ENCODE data around the gene MEOX2. TPM values are rescaled to one million over a fixed set of nuclear protein-coding genes. Genes with fewer than 3 reads are reported as not detected.

MEOX2 gene
- total RNA-seq, 6 experiments from 2014 or later, result not detected

DNA sequence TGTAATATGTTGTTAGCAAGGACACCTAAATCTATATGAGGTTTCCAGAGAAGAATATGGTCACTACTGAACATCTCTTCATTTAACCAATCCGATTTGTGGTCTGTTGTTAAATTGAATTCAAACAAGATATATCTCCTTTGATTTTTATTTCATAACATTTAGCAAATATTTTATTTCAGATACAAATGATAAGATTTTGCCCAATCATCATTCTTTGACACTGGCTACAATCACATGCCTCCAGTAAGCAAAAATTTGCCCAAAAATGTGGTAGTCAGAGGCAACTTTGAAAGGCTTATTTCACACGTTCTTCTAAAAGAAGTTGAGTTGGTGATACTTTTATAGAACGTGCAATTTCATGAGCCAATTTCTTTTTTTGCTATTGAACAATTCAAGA is 79.9 kb downstream of the MEOX2 start:
- no peak overlapping the region for H3K4me3 Mint-ChIP-seq
- H3K9me3 Mint-ChIP-seq, result no peaks in the 10 kb centered on the region
- no peak overlapping the region for H3K27ac Mint-ChIP-seq
- no peaks in the 10 kb centered on the region for H3K36me3 Mint-ChIP-seq (ENCODE audit: low read depth)
- no peaks in the 10 kb centered on the region for H3K27me3 Mint-ChIP-seq (ENCODE audit: insufficient read depth)
- no peak for DNase-seq
- no peaks in the 10 kb centered on the region for H3K4me1 Mint-ChIP-seq (ENCODE audit: low read depth)
- TF ChIP-seq, protein P1, sequence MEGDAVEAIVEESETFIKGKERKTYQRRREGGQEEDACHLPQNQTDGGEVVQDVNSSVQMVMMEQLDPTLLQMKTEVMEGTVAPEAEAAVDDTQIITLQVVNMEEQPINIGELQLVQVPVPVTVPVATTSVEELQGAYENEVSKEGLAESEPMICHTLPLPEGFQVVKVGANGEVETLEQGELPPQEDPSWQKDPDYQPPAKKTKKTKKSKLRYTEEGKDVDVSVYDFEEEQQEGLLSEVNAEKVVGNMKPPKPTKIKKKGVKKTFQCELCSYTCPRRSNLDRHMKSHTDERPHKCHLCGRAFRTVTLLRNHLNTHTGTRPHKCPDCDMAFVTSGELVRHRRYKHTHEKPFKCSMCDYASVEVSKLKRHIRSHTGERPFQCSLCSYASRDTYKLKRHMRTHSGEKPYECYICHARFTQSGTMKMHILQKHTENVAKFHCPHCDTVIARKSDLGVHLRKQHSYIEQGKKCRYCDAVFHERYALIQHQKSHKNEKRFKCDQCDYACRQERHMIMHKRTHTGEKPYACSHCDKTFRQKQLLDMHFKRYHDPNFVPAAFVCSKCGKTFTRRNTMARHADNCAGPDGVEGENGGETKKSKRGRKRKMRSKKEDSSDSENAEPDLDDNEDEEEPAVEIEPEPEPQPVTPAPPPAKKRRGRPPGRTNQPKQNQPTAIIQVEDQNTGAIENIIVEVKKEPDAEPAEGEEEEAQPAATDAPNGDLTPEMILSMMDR (IDR thresholded peaks at IDR 0.05), result no peak

- Mint-ChIP-seq H3K36me3 (ENCODE audit: low read depth) (no peaks in the 10 kb centered on the region), H3K9me3 (0 out of 2 replicates have a peak, but pooled peaks cover 3% of the 10 kb centered on the region), H3K4me3 (no peak overlapping the region), H3K27me3 (ENCODE audit: insufficient read depth) (no peaks in the 10 kb centered on the region), H3K4me1 (ENCODE audit: low read depth) (no peaks in the 10 kb centered on the region), H3K27ac (no peak overlapping the region)
- DNase-seq, result no peak
- TF ChIP-seq, protein P1 (IDR thresholded peaks at IDR 0.05), result no peak
These were observed 82.3 kb downstream of the MEOX2 start for GRCh38 chr7:15604166-15604565.

- H3K9me3 Mint-ChIP-seq, result 0 out of 2 replicates have a peak, but pooled peaks cover 3% of the 10 kb centered on the region
- H3K27me3 Mint-ChIP-seq (ENCODE audit: insufficient read depth), result no peaks in the 10 kb centered on the region
- no peak overlapping the region for H3K4me3 Mint-ChIP-seq
- no peak overlapping the region for H3K27ac Mint-ChIP-seq
- TF ChIP-seq, protein P1 (IDR thresholded peaks at IDR 0.05), result no peak
- H3K4me1 Mint-ChIP-seq (ENCODE audit: low read depth), result no peaks in the 10 kb centered on the region
- DNase-seq, result no peak
- no peaks in the 10 kb centered on the region for H3K36me3 Mint-ChIP-seq (ENCODE audit: low read depth)
These were observed 83.4 kb downstream of the MEOX2 start for GRCh38 chr7:15603124-15603523.

- Mint-ChIP-seq H3K27me3 (ENCODE audit: insufficient read depth) (no peaks in the 10 kb centered on the region), H3K27ac (no peak overlapping the region), H3K4me3 (no peak overlapping the region), H3K36me3 (ENCODE audit: low read depth) (no peaks in the 10 kb centered on the region), H3K4me1 (ENCODE audit: low read depth) (no peaks in the 10 kb centered on the region), H3K9me3 (0 out of 2 replicates have a peak, but pooled peaks cover 3% of the 10 kb centered on the region)
- no peak for DNase-seq
- TF ChIP-seq, protein P1 (IDR thresholded peaks at IDR 0.05), result no peak
These were observed 84.2 kb downstream of the MEOX2 start for GRCh38 chr7:15602236-15602635.

GRCh38 chr7:15601175-15601574 is 85.3 kb downstream of the MEOX2 start:
- Mint-ChIP-seq H3K9me3 (0 out of 2 replicates have a peak, but pooled peaks cover 3% of the 10 kb centered on the region), H3K4me3 (no peak overlapping the region), H3K36me3 (ENCODE audit: low read depth) (no peaks in the 10 kb centered on the region), H3K27me3 (ENCODE audit: insufficient read depth) (no peaks in the 10 kb centered on the region), H3K27ac (no peak overlapping the region), H3K4me1 (ENCODE audit: low read depth) (no peaks in the 10 kb centered on the region)
- DNase-seq, result no peak
- TF ChIP-seq, protein P1 (IDR thresholded peaks at IDR 0.05), result no peak

DNA sequence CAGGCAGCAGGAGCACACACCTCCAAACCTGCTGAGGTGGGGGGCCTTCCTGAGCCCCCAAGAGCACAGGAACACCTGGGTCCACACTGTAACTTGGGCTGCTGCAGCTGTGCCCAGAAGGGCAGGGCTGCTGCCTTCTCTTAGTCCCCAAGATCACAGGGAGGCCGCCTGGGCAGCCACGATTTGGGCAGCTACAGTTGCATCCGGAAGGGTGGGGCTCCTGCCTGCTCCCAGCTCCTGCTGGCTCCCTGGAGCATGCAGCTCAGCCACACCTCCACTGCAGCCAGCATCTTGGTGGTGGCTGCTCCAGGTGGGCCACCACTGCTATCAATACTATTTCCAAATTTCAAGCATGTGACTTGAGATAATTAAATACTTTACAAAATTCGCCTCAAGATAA is 86.2 kb downstream of the MEOX2 start:
- DNase-seq, result no peak
- H3K9me3 Mint-ChIP-seq, result 0 out of 2 replicates have a peak, but pooled peaks cover 3% of the 10 kb centered on the region
- H3K27me3 Mint-ChIP-seq (ENCODE audit: insufficient read depth), result no peaks in the 10 kb centered on the region
- H3K4me1 Mint-ChIP-seq (ENCODE audit: low read depth), result no peaks in the 10 kb centered on the region
- TF ChIP-seq, protein P1 (IDR thresholded peaks at IDR 0.05), result no peak
- no peaks in the 10 kb centered on the region for H3K36me3 Mint-ChIP-seq (ENCODE audit: low read depth)
- no peak overlapping the region for H3K4me3 Mint-ChIP-seq
- H3K27ac Mint-ChIP-seq, result no peak overlapping the region

Data from HFFc6 (cell line).